Activated naive CD4-positive, alpha-beta T cell treated with anti-CD3 and anti-CD28 coated beads for 36 hours (primary cell): ENCODE data around the gene ANKHD1. TPM values are rescaled to one million over a fixed set of nuclear protein-coding genes. Genes with fewer than 3 reads are reported as not detected.

Experiments
- CTCF ChIA-PET: fragments of 350-600 bp; sonication (Branson Sonifier 250); formaldehyde crosslinking; loops from one replicate; lab custom pipeline; 2021; ENCODE audit warnings: antibody characterized with exemption; lab: Charles Lee
- DNase-seq: peaks from one replicate; pipeline ENCODE4 v3.0.0-alpha.2; 2020
- H3K27ac Mint-ChIP-seq: one replicate; pipeline ENCODE4 v1.8.0; 2021; ENCODE audit warnings: mild to moderate bottlenecking, mixed read lengths
- H3K27me3 Mint-ChIP-seq: one replicate; pipeline ENCODE4 v1.8.0; 2021; ENCODE audit warnings: low read depth, mixed read lengths
- H3K36me3 Mint-ChIP-seq: one replicate; pipeline ENCODE4 v1.8.0; 2021; ENCODE audit warnings: low read depth, mixed read lengths
- H3K4me1 Mint-ChIP-seq: one replicate; pipeline ENCODE4 v1.8.0; 2021; ENCODE audit warnings: low read depth, mixed read lengths
- H3K4me3 Mint-ChIP-seq: one replicate; pipeline ENCODE4 v1.8.0; 2021; ENCODE audit warnings: mild to moderate bottlenecking, moderate library complexity, mixed read lengths
- H3K9me3 Mint-ChIP-seq: one replicate; pipeline ENCODE4 v1.8.0; 2021; ENCODE audit warnings: mixed read lengths
- intact Hi-C: fragments of 100-400 bp; cut with micrococcal nuclease; formaldehyde crosslinking; loops from one replicate; pipeline ENCODE4 v1.15.1; 2023
- total RNA-seq, 2 experiments: library from RNA; stranded (reverse); gene quantifications; one replicate each; pipeline ENCODE4 v1.2.3, GENCODE V29; 2021

The ANKHD1 gene
- total RNA-seq, 2 experiments from 2014 or later = 83.2 to 87.0 TPM

GRCh38 chr5:140561753-140562523 lies 160.3 kb downstream of the ANKHD1 start:
- Mint-ChIP-seq H3K27ac (no peak overlapping the region), H3K36me3 (peaks cover 11% of the 10 kb centered on the region), H3K9me3 (no peaks in the 10 kb centered on the region), H3K4me3 (no peak overlapping the region), H3K27me3 (no peaks in the 10 kb centered on the region), H3K4me1 (peaks cover 36% of the 10 kb centered on the region)
- no peak for DNase-seq
- CTCF ChIA-PET = interaction anchor here (0.8 to 1.4 kb wide), 2 partner anchors 14 to 73 kb away, joined by 3 to 4 read pairs; no protein-coding TSS in a partner anchor
- intact Hi-C loops = loop anchor here (5.0 kb wide), 3 partner anchors 385 to 1055 kb away; partner anchors contain the start of genes CYSTM1, DIAPH1 and PURA

GRCh38 chr5:140563596-140563995 lies 162.0 kb downstream of the ANKHD1 start:
- no peak for DNase-seq
- Mint-ChIP-seq H3K4me3 (peak overlapping the region; percentile 96), H3K4me1 (peaks cover 45% of the 10 kb centered on the region), H3K36me3 (peaks cover 24% of the 10 kb centered on the region), H3K27me3 (no peaks in the 10 kb centered on the region), H3K9me3 (no peaks in the 10 kb centered on the region), H3K27ac (peak overlapping the region; percentile 68)
- intact Hi-C loops = loop anchor here (5.0 kb wide), 3 partner anchors 386 to 1054 kb away; partner anchors contain the start of genes CYSTM1, DIAPH1 and PURA
- CTCF ChIA-PET = interaction anchor here (1.0 to 1.3 kb wide), 3 partner anchors 69 to 200 kb away, joined by 3 to 4 read pairs (median 3); partner anchors contain the start of gene CD14

GRCh38 chr5:140564196-140565023 lies 162.8 kb downstream of the ANKHD1 start, which contains the start of the genes APBB3 and SLC35A4:
APBB3 (minus strand) TSS chr5:140564598; CDS start chr5:140564245, 353 bp downstream.
SLC35A4 (plus strand) TSS chr5:140564828; CDS start chr5:140567170, 2,342 bp downstream.
- Mint-ChIP-seq H3K36me3 (peaks cover 25% of the 10 kb centered on the region), H3K4me1 (peaks cover 53% of the 10 kb centered on the region), H3K27ac (peak within 1 kb of the TSS; percentile 93), H3K4me3 (peak within 1 kb of the TSS; percentile 96), H3K9me3 (no peaks in the 10 kb centered on the region), H3K27me3 (no peaks in the 10 kb centered on the region)
- intact Hi-C loops = loop anchor here (1.0 to 5.0 kb wide), 11 partner anchors 8 to 1053 kb away; partner anchors contain the start of genes ANKHD1, CYSTM1, DIAPH1 and EIF4EBP3
- CTCF ChIA-PET = interaction anchor here (0.6 to 1.5 kb wide), 4 partner anchors 10 to 305 kb away, joined by 3 to 4 read pairs (median 3); partner anchors contain the start of gene CD14
- peak; percentile 97 for DNase-seq

GRCh38 chr5:140565024-140565779 lies 163.6 kb downstream of the ANKHD1 start:
- Mint-ChIP-seq H3K27me3 (no peaks in the 10 kb centered on the region), H3K36me3 (peaks cover 29% of the 10 kb centered on the region), H3K4me1 (peaks cover 60% of the 10 kb centered on the region), H3K4me3 (peak overlapping the region; percentile 96), H3K27ac (peak overlapping the region; percentile 93), H3K9me3 (no peaks in the 10 kb centered on the region)
- no peak for DNase-seq
- intact Hi-C loops = no loop called here
- CTCF ChIA-PET = interaction anchor here (0.7 to 1.5 kb wide), 5 partner anchors 9 to 352 kb away, joined by 3 to 5 read pairs (median 4); no protein-coding TSS in a partner anchor

- CTCF ChIA-PET = interaction anchor here (0.7 to 1.5 kb wide), 5 partner anchors 8 to 353 kb away, joined by 3 to 5 read pairs (median 4); no protein-coding TSS in a partner anchor
- H3K4me3 Mint-ChIP-seq = peak overlapping the region; percentile 96
- no peak for DNase-seq
- intact Hi-C loops = no loop called here
- H3K36me3 Mint-ChIP-seq = peaks cover 33% of the 10 kb centered on the region
- H3K9me3 Mint-ChIP-seq = no peaks in the 10 kb centered on the region
- peak overlapping the region; percentile 93 for H3K27ac Mint-ChIP-seq
- peaks cover 61% of the 10 kb centered on the region for H3K4me1 Mint-ChIP-seq
- no peaks in the 10 kb centered on the region for H3K27me3 Mint-ChIP-seq
Measured at GRCh38 chr5:140565780-140566095, 164.1 kb downstream of the ANKHD1 start.

- Mint-ChIP-seq H3K4me1 (peaks cover 61% of the 10 kb centered on the region), H3K27ac (no peak overlapping the region), H3K27me3 (no peaks in the 10 kb centered on the region), H3K9me3 (no peaks in the 10 kb centered on the region), H3K36me3 (peaks cover 35% of the 10 kb centered on the region), H3K4me3 (no peak overlapping the region)
- no peak for DNase-seq
- intact Hi-C loops = no loop called here
- CTCF ChIA-PET = interaction anchor here (1.0 to 1.1 kb wide), 2 partner anchors 39 to 194 kb away, joined by 3 to 4 read pairs; no protein-coding TSS in a partner anchor
Measured at GRCh38 chr5:140566665-140567064, 165.0 kb downstream of the ANKHD1 start.

- intact Hi-C loops = no loop called here
- H3K36me3 Mint-ChIP-seq = peaks cover 35% of the 10 kb centered on the region
- CTCF ChIA-PET = interaction anchor here (0.5 to 1.1 kb wide), 3 partner anchors 13 to 195 kb away, joined by 3 to 4 read pairs (median 3); no protein-coding TSS in a partner anchor
Measured at GRCh38 chr5:140567136-140567818, 165.6 kb downstream of the ANKHD1 start.

GRCh38 chr5:140567871-140568270 lies 166.2 kb downstream of the ANKHD1 start:
- no peak for DNase-seq
- peaks cover 60% of the 10 kb centered on the region for H3K4me1 Mint-ChIP-seq
- peaks cover 35% of the 10 kb centered on the region for H3K36me3 Mint-ChIP-seq
- H3K9me3 Mint-ChIP-seq = no peaks in the 10 kb centered on the region
- intact Hi-C loops = no loop called here
- H3K27ac Mint-ChIP-seq = peak overlapping the region; percentile 87
- H3K27me3 Mint-ChIP-seq = no peaks in the 10 kb centered on the region
- no peak overlapping the region for H3K4me3 Mint-ChIP-seq
- CTCF ChIA-PET = interaction anchor here (1.3 kb wide), 1 partner anchor 33 kb away, joined by 3 read pairs; no protein-coding TSS in a partner anchor

More at GRCh38 chr5:140567136-140567818, 165.6 kb downstream of the ANKHD1 start:
- no peaks in the 10 kb centered on the region for H3K9me3 Mint-ChIP-seq
- H3K4me3 Mint-ChIP-seq = no peak overlapping the region
- H3K27ac Mint-ChIP-seq = peak overlapping the region; percentile 87
- H3K4me1 Mint-ChIP-seq = peaks cover 61% of the 10 kb centered on the region
- no peaks in the 10 kb centered on the region for H3K27me3 Mint-ChIP-seq
- DNase-seq = no peak

- CTCF ChIA-PET = interaction anchor here (1.3 to 1.6 kb wide), 2 partner anchors 32 to 66 kb away, joined by 3 to 6 read pairs; no protein-coding TSS in a partner anchor
- H3K4me3 Mint-ChIP-seq = peak overlapping the region; percentile 45
- H3K27ac Mint-ChIP-seq = peak overlapping the region; percentile 87
- peaks cover 55% of the 10 kb centered on the region for H3K4me1 Mint-ChIP-seq
- intact Hi-C loops = no loop called here
- H3K9me3 Mint-ChIP-seq = no peaks in the 10 kb centered on the region
- no peak for DNase-seq
- no peaks in the 10 kb centered on the region for H3K27me3 Mint-ChIP-seq
- peaks cover 35% of the 10 kb centered on the region for H3K36me3 Mint-ChIP-seq
Measured at GRCh38 chr5:140568443-140569063, 166.9 kb downstream of the ANKHD1 start.

GRCh38 chr5:140569197-140569596 lies 167.6 kb downstream of the ANKHD1 start:
- intact Hi-C loops = no loop called here

More at GRCh38 chr5:140569197-140569596, 167.6 kb downstream of the ANKHD1 start:
- Mint-ChIP-seq H3K4me1 (peaks cover 49% of the 10 kb centered on the region), H3K27me3 (no peaks in the 10 kb centered on the region), H3K4me3 (peak overlapping the region; percentile 45), H3K36me3 (peaks cover 35% of the 10 kb centered on the region), H3K9me3 (no peaks in the 10 kb centered on the region), H3K27ac (peak overlapping the region; percentile 87)
- CTCF ChIA-PET = interaction anchor here (0.7 to 1.6 kb wide), 4 partner anchors 22 to 66 kb away, joined by 3 to 6 read pairs (median 4); partner anchors contain the start of gene EIF4EBP3
- DNase-seq = no peak
